Muscle of leg (tissue), 11 donors: ENCODE measurements around the gene SUMO3. TPM values are rescaled to one million over a fixed set of nuclear protein-coding genes. Genes with fewer than 3 reads are reported as not detected.

ENCODE experiments used
- DNase-seq: peaks from one replicate; pipeline ENCODE4 v3.0.0; 2013
- H3K27ac ChIP-seq: one replicate; pipeline ENCODE4 v1.5.1; 2013; ENCODE audit warnings: mild to moderate bottlenecking, low read length, control low read depth
- H3K27me3 ChIP-seq: one replicate; pipeline ENCODE4 v1.6.1; 2013; ENCODE audit warnings: low read length; ENCODE audit not compliant: control insufficient read depth, insufficient read depth
- H3K36me3 ChIP-seq: one replicate; pipeline ENCODE4 v1.6.1; 2013; ENCODE audit warnings: low read length; ENCODE audit not compliant: control insufficient read depth, insufficient read depth
- H3K4me1 ChIP-seq: one replicate; pipeline ENCODE4 v1.6.1; 2013; ENCODE audit warnings: low read length; ENCODE audit not compliant: control insufficient read depth, insufficient read depth
- H3K4me3 ChIP-seq: one replicate; pipeline ENCODE4 v1.5.1; 2013; ENCODE audit warnings: low read length, control low read depth
- H3K9me3 ChIP-seq: replicated peaks from 2 replicates; pipeline ENCODE4 v1.6.1; 2013; ENCODE audit warnings: low read depth, low read length; ENCODE audit not compliant: control insufficient read depth
- WGBS: methylation state at CpG from one replicate; pipeline ENCODE4 v1.1.5; 2013; ENCODE audit warnings: missing lambda C conversion rate; ENCODE audit not compliant: insufficient coverage; 5-methylcytosine and 5-hydroxymethylcytosine counted together
- polyA plus RNA-seq, 8 donors: library from polyadenylated mRNA; unstranded; fragments of 120-200 nt; gene quantifications; one replicate each; pipeline versions ENCODE4 v1.2.1 to v1.2.3, GENCODE V29; 2013; ENCODE audit warnings: inconsistent platforms in 1 of 8, low replicate concordance in 1 of 8; ENCODE audit not compliant: insufficient read length in 8 of 8, insufficient read depth in 1 of 8
- total RNA-seq: library from RNA; stranded (reverse); fragments of 120-200 nt; gene quantifications from one replicate; pipeline ENCODE4 v1.2.4, GENCODE V29; 2013

Gene SUMO3
- total and polyA plus RNA-seq, 9 donors: 51.7 to 82.5 (median 72.0) TPM

GRCh38 chr21:44847261-44848056 is 29.6 kb upstream of the SUMO3 start:
- H3K4me1 ChIP-seq: peaks cover 20% of the 10 kb centered on the region
- peaks cover 35% of the 10 kb centered on the region for H3K36me3 ChIP-seq
- no peak overlapping the region for H3K4me3 ChIP-seq
- H3K27ac ChIP-seq: no peak overlapping the region
- H3K27me3 ChIP-seq: peaks cover 21% of the 10 kb centered on the region
- no peak for DNase-seq
- 78% methylated on average over 23 of the region's 24 CpGs for WGBS
- no peaks in the 10 kb centered on the region for H3K9me3 ChIP-seq

- H3K36me3 ChIP-seq: peaks cover 31% of the 10 kb centered on the region
- H3K9me3 ChIP-seq: no peaks in the 10 kb centered on the region
- H3K4me1 ChIP-seq: peaks cover 20% of the 10 kb centered on the region
- no peak overlapping the region for H3K27ac ChIP-seq
- WGBS: 40% methylated on average over 21 of the region's 27 CpGs
- DNase-seq: peak; percentile 75
- peaks cover 21% of the 10 kb centered on the region for H3K27me3 ChIP-seq
- H3K4me3 ChIP-seq: no peak overlapping the region
Measured at GRCh38 chr21:44846485-44847260, 28.8 kb upstream of the SUMO3 start.

GRCh38 chr21:44846224-44846484 is 28.3 kb upstream of the SUMO3 start:
- 0% methylated on average over 1 of the region's 1 CpG for WGBS
- peaks cover 24% of the 10 kb centered on the region for H3K27me3 ChIP-seq
- no peak for DNase-seq
- H3K27ac ChIP-seq: no peak overlapping the region
- peaks cover 27% of the 10 kb centered on the region for H3K36me3 ChIP-seq
- H3K4me3 ChIP-seq: peak overlapping the region; percentile 40
- H3K9me3 ChIP-seq: no peaks in the 10 kb centered on the region
- H3K4me1 ChIP-seq: peaks cover 20% of the 10 kb centered on the region

- Histone ChIP-seq H3K4me1 (peaks cover 20% of the 10 kb centered on the region), H3K4me3 (peak overlapping the region; percentile 40), H3K9me3 (no peaks in the 10 kb centered on the region), H3K36me3 (peaks cover 21% of the 10 kb centered on the region), H3K27me3 (peaks cover 25% of the 10 kb centered on the region), H3K27ac (no peak overlapping the region)
- WGBS: 7% methylated on average over 22 of the region's 34 CpGs
- peak; percentile 51 for DNase-seq
Measured at GRCh38 chr21:44845418-44846223, 27.8 kb upstream of the SUMO3 start.

- no peak for DNase-seq
- Histone ChIP-seq H3K27ac (no peak overlapping the region), H3K4me3 (no peak overlapping the region), H3K36me3 (peaks cover 8% of the 10 kb centered on the region), H3K27me3 (peaks cover 25% of the 10 kb centered on the region), H3K9me3 (no peaks in the 10 kb centered on the region), H3K4me1 (peaks cover 20% of the 10 kb centered on the region)
- WGBS: 28% methylated on average over 16 of the region's 16 CpGs
Measured at GRCh38 chr21:44844256-44844655, 26.4 kb upstream of the SUMO3 start.

GRCh38 chr21:44842721-44843445 is 25.0 kb upstream of the SUMO3 start:
- no peak for DNase-seq
- 75% methylated on average over 16 of the region's 23 CpGs for WGBS
- Histone ChIP-seq H3K9me3 (no peaks in the 10 kb centered on the region), H3K27ac (no peak overlapping the region), H3K4me3 (no peak overlapping the region), H3K36me3 (no peaks in the 10 kb centered on the region), H3K4me1 (peaks cover 26% of the 10 kb centered on the region), H3K27me3 (peaks cover 25% of the 10 kb centered on the region)

- no peaks in the 10 kb centered on the region for H3K9me3 ChIP-seq
- WGBS: 63% methylated on average over 8 of the region's 10 CpGs
Measured at GRCh38 chr21:44842087-44842486, 24.2 kb upstream of the SUMO3 start.

GRCh38 chr21:44840771-44841170 is 22.9 kb upstream of the SUMO3 start:
- no peak for DNase-seq
- WGBS: 63% methylated on average over 5 of the region's 11 CpGs
- peaks cover 28% of the 10 kb centered on the region for H3K4me1 ChIP-seq
- no peaks in the 10 kb centered on the region for H3K36me3 ChIP-seq
- H3K27me3 ChIP-seq: peaks cover 20% of the 10 kb centered on the region
- no peaks in the 10 kb centered on the region for H3K9me3 ChIP-seq
- H3K27ac ChIP-seq: no peak overlapping the region
- H3K4me3 ChIP-seq: no peak overlapping the region

More at GRCh38 chr21:44842087-44842486, 24.2 kb upstream of the SUMO3 start:
- no peaks in the 10 kb centered on the region for H3K36me3 ChIP-seq
- H3K4me3 ChIP-seq: no peak overlapping the region
- DNase-seq: no peak
- H3K27ac ChIP-seq: no peak overlapping the region
- peaks cover 33% of the 10 kb centered on the region for H3K4me1 ChIP-seq
- H3K27me3 ChIP-seq: peaks cover 25% of the 10 kb centered on the region

- DNase-seq: no peak
- WGBS: 69% methylated on average over 3 of the region's 9 CpGs
- H3K4me1 ChIP-seq: peaks cover 25% of the 10 kb centered on the region
- H3K9me3 ChIP-seq: no peaks in the 10 kb centered on the region
- no peak overlapping the region for H3K4me3 ChIP-seq
- H3K27ac ChIP-seq: no peak overlapping the region
- H3K27me3 ChIP-seq: peaks cover 13% of the 10 kb centered on the region
- H3K36me3 ChIP-seq: no peaks in the 10 kb centered on the region
Measured at GRCh38 chr21:44838951-44839350, 21.1 kb upstream of the SUMO3 start.
